Karpas-422 (cell line): ENCODE results near the gene BIRC3. TPM values are rescaled to one million over a fixed set of nuclear protein-coding genes. Genes with fewer than 3 reads are reported as not detected.

Experiments used
- DNase-seq: peaks from one replicate; pipeline ENCODE4 v3.0.0-alpha.2; 2015
- H2AFZ ChIP-seq: fragments of 200-600 bp; sonication (generic); 2 replicates; pipeline ENCODE4 v1.6.1; 2014; ENCODE audit warnings: antibody characterized with exemption, low read length, mixed read lengths
- H3K27ac ChIP-seq: fragments of 200-600 bp; sonication (generic); 2 replicates; pipeline ENCODE4 v1.5.1; 2014; ENCODE audit warnings: mild to moderate bottlenecking, low read length, moderate library complexity
- H3K27me3 ChIP-seq: fragments of 200-600 bp; sonication (generic); 2 replicates; pipeline ENCODE4 v1.6.1; 2014; ENCODE audit warnings: low read length, mixed read lengths
- H3K36me3 ChIP-seq: fragments of 200-600 bp; sonication (generic); 2 replicates; pipeline ENCODE4 v1.6.1; 2014; ENCODE audit warnings: low read length, mixed read lengths; ENCODE audit not compliant: insufficient read depth
- H3K4me1 ChIP-seq: fragments of 200-600 bp; sonication (generic); 2 replicates; pipeline ENCODE4 v1.6.1; 2014; ENCODE audit warnings: mild to moderate bottlenecking, low read length, mixed read lengths
- H3K4me2 ChIP-seq: fragments of 200-600 bp; sonication (generic); 2 replicates; pipeline ENCODE4 v1.6.1; 2014; ENCODE audit warnings: low read length, low read depth, mild to moderate bottlenecking; ENCODE audit not compliant: poor library complexity, severe bottlenecking
- H3K4me3 ChIP-seq: fragments of 200-600 bp; sonication (generic); 2 replicates; pipeline ENCODE4 v1.5.1; 2014; ENCODE audit warnings: mild to moderate bottlenecking, antibody characterized with exemption, low read length, mixed read lengths
- H3K79me2 ChIP-seq: fragments of 200-600 bp; sonication (generic); 2 replicates; pipeline ENCODE4 v1.6.1; 2014; ENCODE audit warnings: mild to moderate bottlenecking, low read length, mixed read lengths
- H3K9ac ChIP-seq: fragments of 200-600 bp; sonication (generic); 2 replicates; pipeline ENCODE4 v1.6.0; 2014; ENCODE audit warnings: low read length
- H3K9me2 ChIP-seq: fragments of 200-600 bp; sonication (generic), shearing (Covaris generic); replicated peaks from 2 replicates; pipeline ENCODE4 v1.6.0; 2014; ENCODE audit warnings: mild to moderate bottlenecking, low read length, moderate library complexity; ENCODE audit not compliant: insufficient read depth
- H3K9me3 ChIP-seq: fragments of 300-700, 200-600 bp; sonication (generic); 2 replicates; pipeline ENCODE4 v1.6.1; 2014; ENCODE audit warnings: low read length, mixed read lengths
- H4K20me1 ChIP-seq: fragments of 200-600 bp; sonication (generic); 2 replicates; pipeline ENCODE4 v1.6.1; 2014; ENCODE audit warnings: mild to moderate bottlenecking, antibody characterized with exemption, low read length, low read depth; ENCODE audit not compliant: insufficient read depth
- total RNA-seq: library from RNA; depleted of rRNA; stranded (reverse); fragments of >200 nt; shearing (Covaris generic); gene quantifications from 2 replicates; pipeline ENCODE4 v1.2.3, GENCODE V29; 2014; ENCODE audit warnings: low replicate concordance

Gene BIRC3
- total RNA-seq, 1 experiment from 2014 or later: 0.52 TPM

- no peaks in the 10 kb centered on the region for H3K36me3 ChIP-seq
- H3K27ac ChIP-seq: no peak overlapping the region
- DNase-seq: no peak
- H3K79me2 ChIP-seq: no peaks in the 10 kb centered on the region
- H3K9me3 ChIP-seq: no peaks in the 10 kb centered on the region
- no peaks in the 10 kb centered on the region for H4K20me1 ChIP-seq
- no peak overlapping the region for H3K9ac ChIP-seq
- H2AFZ ChIP-seq: no peak overlapping the region
- no peak overlapping the region for H3K4me3 ChIP-seq
- H3K27me3 ChIP-seq: no peaks in the 10 kb centered on the region
- H3K4me2 ChIP-seq: no peak overlapping the region
- H3K4me1 ChIP-seq: peaks cover 10% of the 10 kb centered on the region
- no peaks in the 10 kb centered on the region for H3K9me2 ChIP-seq
These were observed 4.6 kb upstream of the BIRC3 start for GRCh38 chr11:102312667-102313066.

- Histone ChIP-seq H3K9me3 (no peaks in the 10 kb centered on the region), H3K79me2 (no peaks in the 10 kb centered on the region), H4K20me1 (no peaks in the 10 kb centered on the region), H3K9ac (no peak overlapping the region), H3K9me2 (no peaks in the 10 kb centered on the region), H3K4me3 (no peak overlapping the region), H3K36me3 (no peaks in the 10 kb centered on the region), H3K27me3 (no peaks in the 10 kb centered on the region; the same call in 1 of the 2 replicates), H3K4me2 (no peak overlapping the region), H3K4me1 (peaks cover 16% of the 10 kb centered on the region), H3K27ac (no peak overlapping the region), H2AFZ (no peak overlapping the region)
- no peak for DNase-seq
These were observed 3.9 kb upstream of the BIRC3 start for GRCh38 chr11:102313238-102313940.

GRCh38 chr11:102314784-102315183 is 2.5 kb upstream of the BIRC3 start:
- no peak overlapping the region for H3K27ac ChIP-seq
- H3K36me3 ChIP-seq: no peaks in the 10 kb centered on the region
- H3K27me3 ChIP-seq: no peaks in the 10 kb centered on the region; the same call in 1 of the 2 replicates
- no peak overlapping the region for H2AFZ ChIP-seq
- peaks cover 16% of the 10 kb centered on the region for H3K4me1 ChIP-seq
- no peaks in the 10 kb centered on the region for H4K20me1 ChIP-seq
- H3K79me2 ChIP-seq: no peaks in the 10 kb centered on the region
- no peak for DNase-seq
- no peaks in the 10 kb centered on the region for H3K9me3 ChIP-seq
- no peak overlapping the region for H3K4me3 ChIP-seq
- H3K9ac ChIP-seq: no peak overlapping the region
- no peak overlapping the region for H3K4me2 ChIP-seq
- H3K9me2 ChIP-seq: no peaks in the 10 kb centered on the region

- no peaks in the 10 kb centered on the region; the same call in 1 of the 2 replicates for H3K27me3 ChIP-seq
- peak overlapping the region; percentile 75 for H3K4me2 ChIP-seq
- H3K36me3 ChIP-seq: no peaks in the 10 kb centered on the region
- no peaks in the 10 kb centered on the region for H3K9me3 ChIP-seq
- no peak overlapping the region for H3K9ac ChIP-seq
- no peak overlapping the region for H2AFZ ChIP-seq
- no peak for DNase-seq
- no peaks in the 10 kb centered on the region for H4K20me1 ChIP-seq
- H3K27ac ChIP-seq: no peak overlapping the region
- H3K4me1 ChIP-seq: peaks cover 16% of the 10 kb centered on the region
- no peaks in the 10 kb centered on the region for H3K79me2 ChIP-seq
- H3K9me2 ChIP-seq: no peaks in the 10 kb centered on the region
- no peak overlapping the region for H3K4me3 ChIP-seq
These were observed 859 bp upstream of the BIRC3 start for GRCh38 chr11:102316346-102316904.

GRCh38 chr11:102317768-102318103 is 452 bp downstream of the BIRC3 start:
- no peaks in the 10 kb centered on the region for H3K36me3 ChIP-seq
- no peaks in the 10 kb centered on the region for H3K9me3 ChIP-seq
- H3K4me3 ChIP-seq: peak overlapping the region; percentile 54
- no peak for DNase-seq
- H3K9ac ChIP-seq: peak overlapping the region; percentile 42
- H2AFZ ChIP-seq: peak overlapping the region; percentile 36
- no peaks in the 10 kb centered on the region for H3K9me2 ChIP-seq
- H3K27ac ChIP-seq: no peak overlapping the region
- H3K4me1 ChIP-seq: peaks cover 16% of the 10 kb centered on the region
- no peaks in the 10 kb centered on the region for H3K79me2 ChIP-seq
- no peaks in the 10 kb centered on the region for H4K20me1 ChIP-seq
- peak overlapping the region; percentile 75 for H3K4me2 ChIP-seq
- H3K27me3 ChIP-seq: no peaks in the 10 kb centered on the region; the same call in 1 of the 2 replicates

- Histone ChIP-seq H3K27me3 (no peaks in the 10 kb centered on the region; the same call in 1 of the 2 replicates), H3K9ac (no peak overlapping the region), H4K20me1 (no peaks in the 10 kb centered on the region), H3K79me2 (no peaks in the 10 kb centered on the region), H3K4me2 (no peak overlapping the region), H3K4me3 (no peak overlapping the region), H3K4me1 (peaks cover 16% of the 10 kb centered on the region), H3K9me2 (no peaks in the 10 kb centered on the region), H2AFZ (no peak overlapping the region), H3K36me3 (no peaks in the 10 kb centered on the region), H3K9me3 (no peaks in the 10 kb centered on the region), H3K27ac (no peak overlapping the region)
- no peak for DNase-seq
These were observed 1.2 kb downstream of the BIRC3 start for GRCh38 chr11:102318469-102318868.

- Histone ChIP-seq H3K9ac (no peak overlapping the region), H3K9me2 (no peaks in the 10 kb centered on the region), H3K9me3 (no peaks in the 10 kb centered on the region), H3K27me3 (no peaks in the 10 kb centered on the region; the same call in none of the 2 replicates), H3K79me2 (no peaks in the 10 kb centered on the region), H3K36me3 (no peaks in the 10 kb centered on the region), H3K4me2 (no peak overlapping the region), H4K20me1 (no peaks in the 10 kb centered on the region), H3K4me1 (peaks cover 16% of the 10 kb centered on the region), H3K27ac (no peak overlapping the region), H3K4me3 (no peak overlapping the region), H2AFZ (no peak overlapping the region)
- no peak for DNase-seq
These were observed 2.3 kb downstream of the BIRC3 start for GRCh38 chr11:102319544-102319943.

- no peaks in the 10 kb centered on the region for H3K9me3 ChIP-seq
- peaks cover 16% of the 10 kb centered on the region for H3K4me1 ChIP-seq
- no peaks in the 10 kb centered on the region; the same call in none of the 2 replicates for H3K27me3 ChIP-seq
- H3K36me3 ChIP-seq: no peaks in the 10 kb centered on the region
- no peaks in the 10 kb centered on the region for H3K9me2 ChIP-seq
- H3K27ac ChIP-seq: no peak overlapping the region
- H2AFZ ChIP-seq: no peak overlapping the region
- no peak for DNase-seq
- H3K9ac ChIP-seq: no peak overlapping the region
- no peak overlapping the region for H3K4me2 ChIP-seq
- H3K79me2 ChIP-seq: no peaks in the 10 kb centered on the region
- no peaks in the 10 kb centered on the region for H4K20me1 ChIP-seq
- H3K4me3 ChIP-seq: no peak overlapping the region
These were observed 2.9 kb downstream of the BIRC3 start for GRCh38 chr11:102320188-102320587.
